Gastrocnemius medialis (tissue), 4 donors: ENCODE data around the gene CCNQ.

ENCODE experiments used
- CTCF ChIP-seq, 5 experiments: fragments of 450-650 bp in 3 of 5; fragments of 200-600 bp in 2 of 5; sonication (generic) in 2 of 5; IDR thresholded peaks in 4 of 5; conservative IDR thresholded peaks in 1 of 5; 1 replicate in 4 of 5; 2 replicates in 1 of 5; pipeline ENCODE4 v1.5.1; 2016 to 2019; ENCODE audit warnings: antibody characterized with exemption in 5 of 5, mild to moderate bottlenecking in 3 of 5, moderate library complexity in 3 of 5
- POLR2A ChIP-seq, 2 donors: fragments of 450-650 bp; IDR thresholded peaks; one replicate each; pipeline ENCODE4 v1.6.1; 2017; ENCODE audit warnings: antibody characterized with exemption in 2 of 2, mild to moderate bottlenecking in 2 of 2, moderate library complexity in 2 of 2

- TF ChIP-seq CTCF (IDR thresholded peaks at IDR 0.05 in 4 of 5, conservative IDR thresholded peaks at IDR 0.05 in 1 of 5) (no peak), POLR2A (IDR thresholded peaks at IDR 0.05) (no peak)
Measured at GRCh38 chrX:153595859-153596857, 2.8 kb downstream of the CCNQ start.
